ENCODE data around the gene FAM241A.
"Not testable (repeated sequence)": the region's sequence is repeated elsewhere in the genome, so short reads cannot be mapped to it uniquely, and the experiment has no call there.

FAM241A gene

GRCh38 chr4:112170451-112170993, 25.3 kb downstream of the FAM241A start:
- H2AFZ ChIP-seq (ENCODE audit: low read length), result no peak overlapping the region
- H3K4me3 ChIP-seq (ENCODE audit: low read depth, low read length, poor library complexity, severe bottlenecking), result no peak overlapping the region
- H3K36me3 ChIP-seq (ENCODE audit: insufficient read depth, low read length), result no peaks in the 10 kb centered on the region
- no peaks in the 10 kb centered on the region for H3F3A ChIP-seq (ENCODE audit: insufficient read depth, low read length)
- no peaks in the 10 kb centered on the region for H3K9me2 ChIP-seq (ENCODE audit: low read depth, low read length)
- TF ChIP-seq CTCF (IDR thresholded peaks at IDR 0.05; ENCODE audit: low read length) (no peak), EZH2 (IDR thresholded peaks at IDR 0.05; ENCODE audit: borderline replicate concordance, low read length) (no peak)
- H3K79me2 ChIP-seq (ENCODE audit: insufficient read depth, low read length), result no peaks in the 10 kb centered on the region
- H3K27ac ChIP-seq (ENCODE audit: low read depth, low read length, poor library complexity, severe bottlenecking), result no peak overlapping the region
- H3K4me2 ChIP-seq (ENCODE audit: low read length), result no peak overlapping the region
- no peaks in the 10 kb centered on the region for H3K9me3 ChIP-seq (ENCODE audit: low read length)
- no peaks in the 10 kb centered on the region for H3K27me3 ChIP-seq (ENCODE audit: insufficient read depth, low read length)
- H3K9ac ChIP-seq (ENCODE audit: low read length), result no peak overlapping the region
- H4K20me1 ChIP-seq (ENCODE audit: insufficient read depth, low read length), result no peaks in the 10 kb centered on the region
- no peaks in the 10 kb centered on the region for H3K4me1 ChIP-seq (ENCODE audit: insufficient read depth, low read length, severe bottlenecking)

GRCh38 chr4:112171051-112171763, 26.0 kb downstream of the FAM241A start:
- H3K9me2 ChIP-seq (ENCODE audit: low read depth, low read length); H2AFZ ChIP-seq (ENCODE audit: low read length); H3K4me2 ChIP-seq (ENCODE audit: low read length); H3K4me1 ChIP-seq (ENCODE audit: insufficient read depth, low read length, severe bottlenecking); H3K79me2 ChIP-seq (ENCODE audit: insufficient read depth, low read length); H3F3A ChIP-seq (ENCODE audit: insufficient read depth, low read length); H3K27me3 ChIP-seq (ENCODE audit: insufficient read depth, low read length); H3K27ac ChIP-seq (ENCODE audit: low read depth, low read length, poor library complexity, severe bottlenecking); H4K20me1 ChIP-seq (ENCODE audit: insufficient read depth, low read length); H3K9me3 ChIP-seq (ENCODE audit: low read length); H3K36me3 ChIP-seq (ENCODE audit: insufficient read depth, low read length); H3K9ac ChIP-seq (ENCODE audit: low read length); H3K4me3 ChIP-seq (ENCODE audit: low read depth, low read length, poor library complexity, severe bottlenecking): not testable (repeated sequence)

GRCh38 chr4:112172180-112172579, 26.9 kb downstream of the FAM241A start:
- Histone ChIP-seq H3K9ac (ENCODE audit: low read length) (no peak overlapping the region), H4K20me1 (ENCODE audit: insufficient read depth, low read length) (no peaks in the 10 kb centered on the region), H3F3A (ENCODE audit: insufficient read depth, low read length) (no peaks in the 10 kb centered on the region), H3K4me2 (ENCODE audit: low read length) (no peak overlapping the region), H3K27ac (ENCODE audit: low read depth, low read length, poor library complexity, severe bottlenecking) (no peak overlapping the region), H3K36me3 (ENCODE audit: insufficient read depth, low read length) (no peaks in the 10 kb centered on the region), H2AFZ (ENCODE audit: low read length) (no peak overlapping the region), H3K79me2 (ENCODE audit: insufficient read depth, low read length) (no peaks in the 10 kb centered on the region), H3K9me2 (ENCODE audit: low read depth, low read length) (no peaks in the 10 kb centered on the region), H3K4me1 (ENCODE audit: insufficient read depth, low read length, severe bottlenecking) (no peaks in the 10 kb centered on the region), H3K27me3 (ENCODE audit: insufficient read depth, low read length) (no peaks in the 10 kb centered on the region), H3K4me3 (ENCODE audit: low read depth, low read length, poor library complexity, severe bottlenecking) (no peak overlapping the region), H3K9me3 (ENCODE audit: low read length) (no peaks in the 10 kb centered on the region)
- TF ChIP-seq EZH2 (IDR thresholded peaks at IDR 0.05; ENCODE audit: borderline replicate concordance, low read length) (no peak), CTCF (IDR thresholded peaks at IDR 0.05; ENCODE audit: low read length) (no peak)

All from OCI-LY1 (cell line).